Endometrial microvascular endothelial cells (primary cell): ENCODE data around the gene MFSD11. TPM values are rescaled to one million over a fixed set of nuclear protein-coding genes. Genes with fewer than 3 reads are reported as not detected.
"Not testable (repeated sequence)": the region's sequence is repeated elsewhere in the genome, so short reads cannot be mapped to it uniquely, and the experiment has no call there.

Source experiments
- in situ Hi-C: cut with HindIII; loops from 2 replicates; pipeline ENCODE4 v1.10.0; 2017; ENCODE audit warnings: low sequenced_read_pairs, low pct_unique_long_range_greater_than_20kb; ENCODE audit errors: inconsistent ontology term
- total RNA-seq: library from RNA; depleted of rRNA; stranded (reverse); fragments of >200 nt; gene quantifications from one replicate; pipeline ENCODE4 v1.2.3, GENCODE V29; 2015; ENCODE audit errors: inconsistent ontology term

Gene MFSD11
- total RNA-seq, 1 donor from 2014 or later, result 44.9 TPM

DNA sequence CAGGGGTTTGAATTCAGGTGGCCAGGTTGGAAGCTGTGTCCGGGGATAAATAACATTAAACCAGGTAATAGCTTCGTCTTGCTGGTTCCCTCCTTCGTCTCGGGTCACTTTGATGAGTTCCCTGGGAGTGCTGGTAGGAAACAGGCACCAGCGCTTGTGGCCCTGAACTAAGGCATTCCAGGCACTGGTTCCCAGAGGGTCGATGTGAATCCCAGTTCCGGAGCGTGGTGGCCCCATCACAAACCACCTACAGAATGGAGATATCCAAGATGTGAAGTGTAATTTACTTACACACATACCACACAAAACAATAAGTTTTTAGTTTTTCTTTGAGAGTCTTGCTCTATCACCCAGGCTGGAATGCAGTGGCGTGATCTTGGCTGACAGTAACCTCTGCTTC, 14.1 kb upstream of the MFSD11 start:
- in situ Hi-C loops, result no loop called here

GRCh38 chr17:76725580-76726230, 12.2 kb upstream of the MFSD11 start:
- in situ Hi-C loops, result no loop called here

DNA sequence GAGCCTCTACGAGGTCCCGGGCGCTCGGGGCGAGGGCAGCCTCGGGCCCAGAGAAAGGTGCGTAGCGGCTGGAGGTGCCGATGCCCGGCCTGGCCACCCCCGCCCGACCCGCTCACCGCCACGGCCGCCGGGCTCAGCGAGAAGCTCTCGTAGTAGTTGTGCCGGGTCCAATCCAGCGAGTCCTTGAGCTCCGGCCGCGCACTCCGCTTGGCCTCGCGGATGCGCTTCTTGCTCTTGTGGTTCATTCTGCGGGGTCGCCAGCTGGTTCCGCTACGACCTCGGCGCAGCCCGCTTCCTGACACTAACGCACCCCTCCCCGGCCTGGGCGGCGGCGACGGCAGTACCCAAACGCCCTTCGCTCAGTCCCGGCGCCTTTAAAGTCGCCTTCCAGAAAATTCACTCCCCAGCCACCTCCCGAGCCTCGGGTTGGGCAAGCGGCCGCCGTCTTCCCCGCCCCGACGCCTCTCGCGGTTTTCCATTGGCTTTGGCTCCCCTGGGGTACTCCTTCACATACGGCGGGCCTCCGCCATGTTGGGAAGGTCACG, 11.6 kb upstream of the MFSD11 start, which contains the start of gene JMJD6:
JMJD6 (minus strand) TSS at position 376 of the 545 bp plus-strand sequence; CDS start at position 245, 131 bp downstream.
- in situ Hi-C loops, result no loop called here

- in situ Hi-C loops, result no loop called here
Measured at GRCh38 chr17:76726776-76727718, 10.9 kb upstream of the MFSD11 start, which contains the start of gene METTL23. Gene METTL23 (plus strand): TSS chr17:76726839. CDS start chr17:76729711, 2,872 bp downstream.

DNA sequence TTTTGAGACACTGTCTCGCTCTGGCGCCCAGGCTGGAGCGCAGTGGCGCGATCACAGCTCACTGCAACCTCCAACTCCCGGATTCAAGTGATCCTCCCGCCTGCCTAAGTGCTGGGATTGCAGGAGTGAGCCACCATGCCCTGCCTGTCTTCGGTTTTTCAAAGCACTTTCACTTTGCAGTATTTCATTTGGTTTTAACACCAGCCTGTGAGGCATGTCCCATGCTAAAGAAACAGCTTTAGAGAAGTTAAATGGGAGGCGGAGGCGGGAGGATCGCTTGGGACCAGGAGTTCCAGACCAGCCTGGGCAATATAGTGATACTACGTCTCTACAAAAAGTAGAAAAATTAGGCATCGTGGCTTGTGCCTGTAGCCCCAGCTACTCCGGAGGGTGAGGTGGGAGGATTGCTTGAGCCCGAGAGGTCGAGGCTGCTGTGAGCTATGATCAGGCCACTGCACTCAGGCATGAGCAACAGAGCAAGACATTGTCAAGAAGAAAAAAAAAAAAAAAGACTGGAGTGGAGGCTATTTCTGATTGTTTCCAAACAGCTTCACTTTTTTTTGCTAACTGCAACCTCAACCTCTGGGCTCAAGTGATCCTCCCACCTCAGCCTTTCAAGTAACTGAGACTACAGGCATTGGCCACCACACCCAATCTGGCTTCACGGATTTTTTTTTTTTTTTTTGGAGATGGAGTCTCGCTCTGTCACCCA, 10.0 kb upstream of the MFSD11 start:
- in situ Hi-C loops, result no loop called here

DNA sequence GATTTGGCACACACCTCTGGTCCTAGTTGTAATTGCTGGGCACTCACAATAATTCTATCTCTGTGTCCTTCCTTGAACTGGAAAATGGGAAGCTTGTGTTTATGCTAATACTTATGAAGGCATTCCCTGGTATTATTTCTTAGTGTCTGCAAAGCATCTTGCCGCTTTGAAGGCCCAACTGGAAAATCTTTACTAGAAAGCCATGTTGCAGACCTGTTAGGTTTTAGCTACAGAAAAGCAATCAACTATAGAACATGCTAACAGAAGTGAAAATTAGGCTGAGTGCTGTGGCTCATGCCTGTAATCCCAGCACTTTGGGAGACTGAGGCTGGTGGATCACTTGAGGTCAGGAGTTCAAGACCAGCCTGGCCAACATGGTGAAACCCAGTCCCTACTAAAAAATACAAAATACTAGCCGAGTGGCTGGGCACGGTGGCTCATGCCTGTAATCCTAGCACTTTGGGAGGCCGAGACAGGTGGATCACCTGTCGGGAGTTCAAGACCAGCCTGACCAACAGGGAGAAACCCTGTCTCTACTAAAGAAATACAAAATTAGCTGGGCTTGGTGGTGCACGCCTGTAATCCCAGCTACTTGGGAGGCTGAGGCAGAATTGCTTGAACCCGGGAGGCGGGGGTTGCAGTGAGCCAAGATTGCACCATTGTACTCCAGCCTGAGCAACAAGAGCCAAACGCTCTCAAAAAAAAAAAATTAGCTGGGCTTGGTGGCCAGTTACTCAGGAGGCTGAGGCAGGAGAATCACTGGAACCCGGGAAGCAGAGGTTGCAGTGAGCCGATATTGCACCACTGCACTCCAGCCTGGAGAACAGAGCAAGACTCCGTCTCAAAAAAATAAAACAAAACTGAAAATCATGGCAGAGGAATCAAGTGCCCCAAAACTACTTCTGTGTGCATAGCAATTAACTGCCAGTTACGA, 5.9 kb upstream of the MFSD11 start:
- in situ Hi-C loops, result not testable (repeated sequence)

GRCh38 chr17:76732734-76733617, 4.9 kb upstream of the MFSD11 start:
- in situ Hi-C loops, result no loop called here

GRCh38 chr17:76733618-76733957, 4.3 kb upstream of the MFSD11 start:
- in situ Hi-C loops, result no loop called here

DNA sequence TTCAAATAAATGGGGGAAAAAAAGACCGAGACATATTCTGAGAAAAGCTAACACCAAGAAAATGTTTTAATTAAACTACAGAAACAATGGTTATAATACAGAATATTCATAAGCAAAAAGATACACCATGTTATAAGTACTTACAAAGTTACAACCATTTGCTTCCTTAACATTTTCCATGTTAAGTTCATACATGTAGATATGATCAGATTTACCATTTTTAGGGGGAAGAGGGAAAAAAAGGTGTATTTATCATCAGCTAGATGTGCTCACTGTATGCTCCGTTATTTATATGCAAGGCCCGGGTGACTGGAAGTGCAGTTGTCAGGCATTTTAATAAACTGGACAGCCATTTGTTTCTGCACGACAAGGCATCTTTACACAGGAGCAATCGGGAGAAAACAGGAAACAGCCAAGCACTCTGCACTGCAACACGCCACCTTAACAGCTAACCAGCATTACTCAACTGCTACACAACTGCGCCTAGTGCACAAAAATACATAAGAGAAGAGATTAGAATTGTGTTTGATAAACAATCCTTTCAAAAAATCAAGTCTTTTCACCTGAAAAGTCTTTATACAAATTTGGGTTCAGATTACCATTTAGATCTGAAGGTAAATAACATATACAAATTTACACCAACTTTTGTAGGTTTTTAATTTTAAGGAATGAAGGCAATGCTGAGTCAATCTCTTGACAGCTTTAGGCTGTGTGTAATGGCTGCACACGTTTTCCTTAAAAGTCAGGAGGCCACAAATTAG, 3.7 kb upstream of the MFSD11 start:
- in situ Hi-C loops, result no loop called here

DNA sequence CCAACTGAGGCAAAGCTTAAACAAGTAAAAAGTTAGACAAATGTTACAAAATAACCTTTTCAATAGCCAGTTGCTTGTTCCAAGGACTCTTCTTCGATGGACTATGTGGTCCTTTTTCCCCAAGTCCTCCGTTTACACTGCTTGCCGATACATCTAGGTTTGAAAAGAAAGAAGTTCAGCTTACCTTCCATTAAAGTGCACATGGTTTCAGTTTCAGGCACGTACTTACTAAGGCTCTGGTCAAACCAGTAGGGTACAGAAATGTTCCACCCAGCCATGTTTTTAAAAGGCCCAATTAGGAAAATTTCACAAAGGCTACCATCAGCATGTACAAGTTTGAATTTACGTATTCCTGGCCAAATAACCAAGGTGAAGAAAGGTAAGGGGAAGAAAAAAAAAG, 2.9 kb upstream of the MFSD11 start:
- in situ Hi-C loops, result no loop called here

DNA sequence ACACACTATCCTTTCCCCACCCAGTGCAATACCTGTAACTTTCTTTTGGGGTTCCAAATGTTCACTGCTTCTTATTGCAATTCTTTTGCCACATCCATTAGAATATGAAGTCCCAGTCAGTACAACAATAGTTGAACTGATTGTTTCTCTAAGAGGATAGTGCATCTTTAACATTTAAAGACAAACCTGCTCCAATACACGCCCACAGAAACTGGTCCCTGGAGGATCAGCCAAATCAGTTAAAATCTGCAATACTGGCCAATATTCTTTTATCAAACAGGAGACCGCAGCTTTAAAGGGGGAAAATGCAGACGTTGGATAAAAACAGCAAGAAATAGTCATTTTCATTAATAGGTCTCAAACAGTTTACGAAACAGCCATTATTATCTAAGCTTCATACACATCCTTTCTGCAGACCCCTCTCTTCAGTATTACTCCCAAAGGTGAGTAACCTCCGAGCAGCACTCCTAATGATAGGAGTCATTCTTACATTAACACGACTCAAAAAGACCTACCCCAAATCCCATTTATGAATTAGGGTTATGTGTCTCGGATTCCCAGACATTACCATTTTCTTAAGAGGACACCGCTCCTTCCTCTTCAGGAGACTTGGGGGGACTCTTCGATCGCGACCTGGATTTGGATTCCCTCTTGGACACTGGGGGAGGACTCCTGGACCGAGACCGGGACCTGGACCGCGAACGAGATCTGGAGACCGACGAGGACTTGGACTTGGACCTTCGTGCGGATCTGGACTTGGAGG, 2.2 kb upstream of the MFSD11 start:
- in situ Hi-C loops, result no loop called here

- in situ Hi-C loops, result no loop called here
Measured at GRCh38 chr17:76736349-76737081, 1.4 kb upstream of the MFSD11 start.

- in situ Hi-C loops, result no loop called here
Measured at GRCh38 chr17:76737082-76737675, 740 bp upstream of the MFSD11 start, which contains the start of gene SRSF2. Gene SRSF2 (minus strand): TSS chr17:76737331. CDS start chr17:76737160, 171 bp downstream.

- in situ Hi-C loops, result no loop called here
Measured at GRCh38 chr17:76738468-76738850, 540 bp downstream of the MFSD11 start.

GRCh38 chr17:76739568-76740115, 1.7 kb downstream of the MFSD11 start:
- in situ Hi-C loops, result not testable (repeated sequence)
